HEK293 (cell line): ENCODE results near the gene VRK1.

Source experiments
- BCL11A ChIP-seq: fragments of 450-650 bp; formaldehyde crosslinking; IDR thresholded peaks from 2 replicates; pipeline ENCODE4 v1.5.1; 2016; ENCODE audit warnings: low read depth, missing biosample characterization, missing genetic modification characterization
- PBX3 ChIP-seq: sonication (generic); formaldehyde crosslinking; IDR thresholded peaks from 2 replicates; pipeline ENCODE4 v1.8.1; 2022; ENCODE audit warnings: mild to moderate bottlenecking, moderate library complexity, missing genetic modification reagents
- PRDM10 ChIP-seq: fragments of 450-650 bp; formaldehyde crosslinking; IDR thresholded peaks from 2 replicates; pipeline ENCODE4 v1.5.1; 2016; ENCODE audit warnings: missing biosample characterization, missing genetic modification characterization
- TCF7L2 ChIP-seq: IDR thresholded peaks from 2 replicates; pipeline ENCODE4 v1.6.1; 2011; ENCODE audit warnings: low read depth, mild to moderate bottlenecking, inconsistent platforms, low read length, moderate library complexity, borderline replicate concordance
- ZNF354C ChIP-seq: fragments of 450-650 bp; formaldehyde crosslinking; IDR thresholded peaks from 2 replicates; pipeline ENCODE4 v1.5.1; 2016; ENCODE audit warnings: missing biosample characterization, missing genetic modification characterization, low read depth, borderline replicate concordance
- ZNF501 ChIP-seq: fragments of 450-650 bp; formaldehyde crosslinking; IDR thresholded peaks from 2 replicates; pipeline ENCODE4 v1.5.1; 2016; ENCODE audit warnings: missing biosample characterization, missing genetic modification characterization
- ZNF677 ChIP-seq: fragments of 450-650 bp; IDR thresholded peaks from 2 replicates; pipeline ENCODE4 v1.5.0; 2018; ENCODE audit warnings: missing biosample characterization, mild to moderate bottlenecking, missing genetic modification characterization, moderate library complexity
- ZNF830 ChIP-seq: fragments of 450-650 bp; IDR thresholded peaks from 2 replicates; pipeline ENCODE4 v1.5.0; 2018; ENCODE audit warnings: missing biosample characterization, missing genetic modification characterization, low read depth, mild to moderate bottlenecking, moderate library complexity
- ZSCAN30 ChIP-seq: fragments of 450-650 bp; IDR thresholded peaks from 2 replicates; pipeline ENCODE4 v1.5.1; 2018; ENCODE audit warnings: missing biosample characterization, mild to moderate bottlenecking, missing genetic modification characterization, moderate library complexity
- TF ChIP-seq, protein P1 (sequence below): fragments of 450-650 bp; formaldehyde crosslinking; IDR thresholded peaks from 2 replicates; pipeline ENCODE4 v1.5.1; 2016; ENCODE audit warnings: missing biosample characterization, missing genetic modification characterization
- TF ChIP-seq, protein P2 (sequence below): fragments of 450-650 bp; IDR thresholded peaks from 2 replicates; pipeline ENCODE4 v1.5.1; 2018; ENCODE audit warnings: missing biosample characterization, mild to moderate bottlenecking, missing genetic modification characterization
- TF ChIP-seq, protein P3 (sequence below): fragments of 450-650 bp; formaldehyde crosslinking; IDR thresholded peaks from 2 replicates; pipeline ENCODE4 v1.5.1; 2016; ENCODE audit warnings: missing biosample characterization, missing genetic modification characterization

DNA sequence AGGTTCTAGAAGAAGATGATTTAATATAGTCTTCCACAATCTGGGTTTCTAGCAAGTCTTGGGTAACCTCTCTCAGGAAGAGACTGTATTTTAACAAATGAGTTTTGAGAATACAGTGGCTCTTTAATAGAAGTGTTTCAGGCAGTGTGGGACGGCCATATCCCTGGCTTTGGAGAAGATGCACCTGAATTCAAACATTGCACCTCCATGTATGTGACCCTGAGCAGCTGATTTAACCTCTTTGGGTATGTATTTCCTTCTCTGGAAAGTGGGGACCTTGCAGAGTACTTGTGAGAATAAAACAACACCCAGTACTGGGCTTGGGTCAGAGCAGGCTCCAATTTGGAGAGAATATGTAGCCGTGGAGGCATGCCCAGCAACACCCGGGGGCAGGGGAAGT lies 15.8 kb upstream of the VRK1 start:
- TF ChIP-seq, protein P1, sequence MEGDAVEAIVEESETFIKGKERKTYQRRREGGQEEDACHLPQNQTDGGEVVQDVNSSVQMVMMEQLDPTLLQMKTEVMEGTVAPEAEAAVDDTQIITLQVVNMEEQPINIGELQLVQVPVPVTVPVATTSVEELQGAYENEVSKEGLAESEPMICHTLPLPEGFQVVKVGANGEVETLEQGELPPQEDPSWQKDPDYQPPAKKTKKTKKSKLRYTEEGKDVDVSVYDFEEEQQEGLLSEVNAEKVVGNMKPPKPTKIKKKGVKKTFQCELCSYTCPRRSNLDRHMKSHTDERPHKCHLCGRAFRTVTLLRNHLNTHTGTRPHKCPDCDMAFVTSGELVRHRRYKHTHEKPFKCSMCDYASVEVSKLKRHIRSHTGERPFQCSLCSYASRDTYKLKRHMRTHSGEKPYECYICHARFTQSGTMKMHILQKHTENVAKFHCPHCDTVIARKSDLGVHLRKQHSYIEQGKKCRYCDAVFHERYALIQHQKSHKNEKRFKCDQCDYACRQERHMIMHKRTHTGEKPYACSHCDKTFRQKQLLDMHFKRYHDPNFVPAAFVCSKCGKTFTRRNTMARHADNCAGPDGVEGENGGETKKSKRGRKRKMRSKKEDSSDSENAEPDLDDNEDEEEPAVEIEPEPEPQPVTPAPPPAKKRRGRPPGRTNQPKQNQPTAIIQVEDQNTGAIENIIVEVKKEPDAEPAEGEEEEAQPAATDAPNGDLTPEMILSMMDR (tag by site-specific recombination): no peak
- no peak for TF ChIP-seq ZNF677 (tag by site-specific recombination)
- no peak for TF ChIP-seq PBX3 (CRISPR knock-in tag)
- no peak for TF ChIP-seq BCL11A (tag by site-specific recombination)
- TF ChIP-seq ZNF830: no peak
- TF ChIP-seq ZSCAN30 (tag by site-specific recombination): no peak
- TF ChIP-seq, protein P2, sequence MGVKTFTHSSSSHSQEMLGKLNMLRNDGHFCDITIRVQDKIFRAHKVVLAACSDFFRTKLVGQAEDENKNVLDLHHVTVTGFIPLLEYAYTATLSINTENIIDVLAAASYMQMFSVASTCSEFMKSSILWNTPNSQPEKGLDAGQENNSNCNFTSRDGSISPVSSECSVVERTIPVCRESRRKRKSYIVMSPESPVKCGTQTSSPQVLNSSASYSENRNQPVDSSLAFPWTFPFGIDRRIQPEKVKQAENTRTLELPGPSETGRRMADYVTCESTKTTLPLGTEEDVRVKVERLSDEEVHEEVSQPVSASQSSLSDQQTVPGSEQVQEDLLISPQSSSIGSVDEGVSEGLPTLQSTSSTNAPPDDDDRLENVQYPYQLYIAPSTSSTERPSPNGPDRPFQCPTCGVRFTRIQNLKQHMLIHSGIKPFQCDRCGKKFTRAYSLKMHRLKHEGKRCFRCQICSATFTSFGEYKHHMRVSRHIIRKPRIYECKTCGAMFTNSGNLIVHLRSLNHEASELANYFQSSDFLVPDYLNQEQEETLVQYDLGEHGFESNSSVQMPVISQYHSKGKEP (tag by site-specific recombination): no peak
- no peak for TF ChIP-seq ZNF501 (tag by site-specific recombination)
- TF ChIP-seq TCF7L2: no peak
- no peak for TF ChIP-seq ZNF354C
- TF ChIP-seq, protein P3, sequence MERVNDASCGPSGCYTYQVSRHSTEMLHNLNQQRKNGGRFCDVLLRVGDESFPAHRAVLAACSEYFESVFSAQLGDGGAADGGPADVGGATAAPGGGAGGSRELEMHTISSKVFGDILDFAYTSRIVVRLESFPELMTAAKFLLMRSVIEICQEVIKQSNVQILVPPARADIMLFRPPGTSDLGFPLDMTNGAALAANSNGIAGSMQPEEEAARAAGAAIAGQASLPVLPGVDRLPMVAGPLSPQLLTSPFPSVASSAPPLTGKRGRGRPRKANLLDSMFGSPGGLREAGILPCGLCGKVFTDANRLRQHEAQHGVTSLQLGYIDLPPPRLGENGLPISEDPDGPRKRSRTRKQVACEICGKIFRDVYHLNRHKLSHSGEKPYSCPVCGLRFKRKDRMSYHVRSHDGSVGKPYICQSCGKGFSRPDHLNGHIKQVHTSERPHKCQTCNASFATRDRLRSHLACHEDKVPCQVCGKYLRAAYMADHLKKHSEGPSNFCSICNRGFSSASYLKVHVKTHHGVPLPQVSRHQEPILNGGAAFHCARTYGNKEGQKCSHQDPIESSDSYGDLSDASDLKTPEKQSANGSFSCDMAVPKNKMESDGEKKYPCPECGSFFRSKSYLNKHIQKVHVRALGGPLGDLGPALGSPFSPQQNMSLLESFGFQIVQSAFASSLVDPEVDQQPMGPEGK: no peak
- TF ChIP-seq PRDM10 (tag by site-specific recombination): no peak
